MM.1S (cell line): Measurements from ENCODE around the gene BRIP1.

Experiments
- DNase-seq: peaks from one replicate; pipeline ENCODE4 v3.0.0-alpha.2; 2015
- H2AFZ ChIP-seq: fragments of 300-600 bp; sonication (generic); 2 replicates; pipeline ENCODE4 v1.6.0; 2016; ENCODE audit warnings: antibody characterized with exemption, low read length
- H3F3A ChIP-seq: fragments of 300-600 bp; sonication (generic); 2 replicates; pipeline ENCODE4 v1.6.1; 2016; ENCODE audit warnings: mild to moderate bottlenecking, antibody characterized with exemption, low read length, moderate library complexity, mixed read lengths; ENCODE audit not compliant: insufficient read depth
- H3K27ac ChIP-seq: fragments of 300-600 bp; sonication (generic); 2 replicates; pipeline ENCODE4 v1.5.1; 2016; ENCODE audit warnings: mild to moderate bottlenecking, low read length
- H3K27me3 ChIP-seq: fragments of 300-600 bp; sonication (generic); replicated peaks from 2 replicates; pipeline ENCODE4 v1.6.0; 2016; ENCODE audit warnings: low read length; ENCODE audit not compliant: insufficient read depth
- H3K36me3 ChIP-seq: fragments of 300-600 bp; sonication (generic); replicated peaks from 2 replicates; pipeline ENCODE4 v1.6.1; 2016; ENCODE audit warnings: mild to moderate bottlenecking, low read length, mixed read lengths; ENCODE audit not compliant: insufficient read depth
- H3K4me1 ChIP-seq: fragments of 300-600 bp; sonication (generic); 2 replicates; pipeline ENCODE4 v1.6.1; 2016; ENCODE audit warnings: low read length, mixed read lengths
- H3K4me2 ChIP-seq: fragments of 300-600 bp; sonication (generic); 2 replicates; pipeline ENCODE4 v1.6.0; 2016; ENCODE audit warnings: low read depth, low read length
- H3K4me3 ChIP-seq: fragments of 300-600 bp; sonication (generic); 2 replicates; pipeline ENCODE4 v1.5.1; 2016; ENCODE audit warnings: low read length, mixed read lengths
- H3K79me2 ChIP-seq: fragments of 300-600 bp; sonication (generic); 2 replicates; pipeline ENCODE4 v1.6.1; 2016; ENCODE audit warnings: mixed run types, low read length, mixed read lengths
- H3K9ac ChIP-seq: fragments of 300-600 bp; sonication (generic); 2 replicates; pipeline ENCODE4 v1.6.1; 2016; ENCODE audit warnings: low read length, mixed read lengths
- H3K9me2 ChIP-seq: fragments of 300-600 bp; sonication (generic); replicated peaks from 2 replicates; pipeline ENCODE4 v1.6.1; 2016; ENCODE audit warnings: mild to moderate bottlenecking, low read length, mixed read lengths; ENCODE audit not compliant: insufficient read depth
- H3K9me3 ChIP-seq: fragments of 300-600 bp; sonication (generic); replicated peaks from 2 replicates; pipeline ENCODE4 v1.6.1; 2016; ENCODE audit warnings: mild to moderate bottlenecking, low read length, mixed read lengths; ENCODE audit not compliant: insufficient read depth
- H4K20me1 ChIP-seq: fragments of 300-600 bp; sonication (generic); 2 replicates; pipeline ENCODE4 v1.6.1; 2016; ENCODE audit warnings: mild to moderate bottlenecking, low read length, moderate library complexity, mixed read lengths; ENCODE audit not compliant: insufficient read depth
- CTCF ChIP-seq: fragments of 300-600 bp; sonication (generic); IDR thresholded peaks from 2 replicates; pipeline ENCODE4 v1.5.1; 2016; ENCODE audit warnings: antibody characterized with exemption, low read length, mixed read lengths
- EZH2 ChIP-seq: fragments of 300-600 bp; sonication (generic); optimal IDR thresholded peaks from 2 replicates; pipeline ENCODE3; 2017; ENCODE audit warnings: low read depth, mild to moderate bottlenecking, antibody characterized with exemption, low read length, mixed read lengths
- EZH2phosphoT487 ChIP-seq: fragments of 300-600 bp; sonication (generic); IDR thresholded peaks from 2 replicates; pipeline ENCODE4 v1.6.1; 2018; ENCODE audit warnings: antibody characterized with exemption, low read length

Gene BRIP1

GRCh38 chr17:61684818-61685217, 178.5 kb downstream of the BRIP1 start:
- no peak overlapping the region for H3K4me3 ChIP-seq
- no peak overlapping the region for H3K27ac ChIP-seq
- H2AFZ ChIP-seq = no peak overlapping the region
- no peaks in the 10 kb centered on the region for H3K36me3 ChIP-seq
- H3K9me3 ChIP-seq = no peaks in the 10 kb centered on the region
- no peak overlapping the region for H3K4me2 ChIP-seq
- H3K9ac ChIP-seq = no peak overlapping the region
- no peaks in the 10 kb centered on the region for H3K27me3 ChIP-seq
- H3K79me2 ChIP-seq = no peaks in the 10 kb centered on the region
- DNase-seq = no peak
- H3F3A ChIP-seq = no peaks in the 10 kb centered on the region
- TF ChIP-seq EZH2phosphoT487 (no peak), CTCF (no peak), EZH2 (no peak)
- no peaks in the 10 kb centered on the region for H3K9me2 ChIP-seq
- H4K20me1 ChIP-seq = no peaks in the 10 kb centered on the region; the same call in 1 of the 2 replicates
- H3K4me1 ChIP-seq = no peaks in the 10 kb centered on the region

DNA sequence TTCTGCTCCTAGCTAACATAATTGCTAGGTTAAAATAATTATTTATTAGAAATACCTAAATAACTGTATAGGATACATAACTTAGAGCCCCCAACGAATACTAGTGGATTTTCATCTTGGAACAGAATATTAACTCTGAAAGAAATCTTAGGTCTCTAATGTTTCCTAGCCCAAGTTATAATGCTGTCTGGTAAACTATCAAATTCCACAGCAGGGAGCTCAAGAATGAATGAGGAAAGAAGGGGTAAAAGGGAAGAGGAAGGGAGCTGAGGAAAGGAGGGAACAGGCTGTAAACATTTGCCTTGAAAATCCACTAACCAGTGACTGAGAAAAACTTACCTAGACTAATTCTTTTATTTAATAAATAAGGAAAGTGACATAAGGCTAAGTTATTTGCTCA, 179.2 kb downstream of the BRIP1 start:
- H4K20me1 ChIP-seq = no peaks in the 10 kb centered on the region; the same call in 1 of the 2 replicates
- no peak overlapping the region for H3K27ac ChIP-seq
- no peak overlapping the region for H2AFZ ChIP-seq
- no peak overlapping the region for H3K9ac ChIP-seq
- H3K27me3 ChIP-seq = no peaks in the 10 kb centered on the region
- no peaks in the 10 kb centered on the region for H3K9me2 ChIP-seq
- H3F3A ChIP-seq = no peaks in the 10 kb centered on the region
- no peaks in the 10 kb centered on the region for H3K79me2 ChIP-seq
- no peaks in the 10 kb centered on the region for H3K4me1 ChIP-seq
- H3K4me2 ChIP-seq = no peak overlapping the region
- no peak for TF ChIP-seq EZH2phosphoT487
- no peak for TF ChIP-seq CTCF
- TF ChIP-seq EZH2 = no peak
- H3K36me3 ChIP-seq = no peaks in the 10 kb centered on the region
- H3K9me3 ChIP-seq = no peaks in the 10 kb centered on the region
- H3K4me3 ChIP-seq = no peak overlapping the region
- DNase-seq = no peak

DNA sequence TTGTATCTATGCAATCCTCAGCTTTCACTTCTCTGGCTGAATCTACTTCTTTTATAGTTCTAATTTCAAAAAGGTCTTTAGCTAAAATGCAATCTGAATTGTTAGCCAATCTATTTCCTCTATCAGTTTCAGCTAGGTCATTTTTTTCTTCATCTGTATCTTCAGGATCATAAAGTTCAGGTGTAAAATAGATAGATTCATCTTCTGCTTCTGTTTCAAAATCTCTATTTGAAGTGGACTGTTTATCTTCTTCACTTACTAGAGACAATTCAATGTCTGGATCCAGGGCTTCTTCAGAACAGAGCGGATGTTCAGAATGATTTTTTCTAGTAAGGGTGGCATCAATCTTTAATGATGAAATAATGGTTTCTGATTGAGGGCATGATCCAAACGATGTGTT, 179.9 kb downstream of the BRIP1 start:
- H3K4me2 ChIP-seq = no peak overlapping the region
- TF ChIP-seq CTCF = no peak
- no peak for TF ChIP-seq EZH2phosphoT487
- TF ChIP-seq EZH2 = no peak
- no peaks in the 10 kb centered on the region; the same call in 1 of the 2 replicates for H4K20me1 ChIP-seq
- no peak overlapping the region for H3K9ac ChIP-seq
- H3K4me3 ChIP-seq = no peak overlapping the region
- H3K27me3 ChIP-seq = no peaks in the 10 kb centered on the region
- H3K4me1 ChIP-seq = no peaks in the 10 kb centered on the region
- H3K79me2 ChIP-seq = no peaks in the 10 kb centered on the region
- no peaks in the 10 kb centered on the region for H3F3A ChIP-seq
- no peaks in the 10 kb centered on the region for H3K9me2 ChIP-seq
- no peak for DNase-seq
- H3K27ac ChIP-seq = no peak overlapping the region
- no peaks in the 10 kb centered on the region for H3K36me3 ChIP-seq
- H2AFZ ChIP-seq = no peak overlapping the region
- no peaks in the 10 kb centered on the region for H3K9me3 ChIP-seq
